ENCODE data around the gene RAD51B. TPM values are rescaled to one million over a fixed set of nuclear protein-coding genes. Genes with fewer than 3 reads are reported as not detected.

Gene RAD51B
- total and polyA plus RNA-seq, 2 of the 13 experiments (the other 11 are each of a cell fraction or from before 2014, with no cell fraction given), result 7.0 to 9.5 TPM

- TF ChIP-seq AHDC1 (CRISPR knock-in tag; IDR thresholded peaks at IDR 0.05; ENCODE audit: borderline replicate concordance) (no peak), MTA1 (CRISPR knock-in tag; IDR thresholded peaks at IDR 0.05; ENCODE audit: borderline replicate concordance) (no peak)
These were observed 921.4 kb downstream of the RAD51B start (continued) for GRCh38 chr14:68740788-68741476.

- H3K9me3 ChIP-seq (ENCODE audit: low read length), result peaks cover 5% of the 10 kb centered on the region; the same call in 1 of the 2 replicates
- POLR2A ChIA-PET, result interaction anchor here (1.3 kb wide), 1 partner anchor 22 kb away, joined by 3 read pairs; no protein-coding TSS in a partner anchor
- DNase-seq (ENCODE audit: low spot score), result no peak
- no peak overlapping the region for H3K4me2 ChIP-seq (ENCODE audit: low read depth, low read length)
- H3K79me2 ChIP-seq (ENCODE audit: insufficient read depth, low read length), result no peaks in the 10 kb centered on the region
- CTCF ChIA-PET (ENCODE audit: low intra/inter-chr PET ratio, low total read pairs), result no interaction called here
- TF ChIP-seq NCOA1 (CRISPR knock-in tag; IDR thresholded peaks at IDR 0.05) (no peak), BRF2 (CRISPR knock-in tag; IDR thresholded peaks at IDR 0.05) (no peak), ZNF781 (CRISPR knock-in tag; IDR thresholded peaks at IDR 0.05; ENCODE audit: borderline replicate concordance, not compliant biosample characterization) (no peak), ZNF792 (CRISPR knock-in tag; IDR thresholded peaks at IDR 0.05) (no peak), SKI (IDR thresholded peaks at IDR 0.05; ENCODE audit: partially characterized antibody) (no peak), ZNF275 (CRISPR knock-in tag; IDR thresholded peaks at IDR 0.05; ENCODE audit: borderline replicate concordance) (no peak), ZNF737 (CRISPR knock-in tag; IDR thresholded peaks at IDR 0.05; ENCODE audit: borderline replicate concordance) (no peak)
- H3K9ac ChIP-seq (ENCODE audit: insufficient read depth, low read depth, low read length), result no peak overlapping the region
- H3K27ac ChIP-seq (ENCODE audit: extremely low read length, insufficient read depth, low read length), result no peak overlapping the region
- FAIRE-seq, result no peak
- no TSS peak for BruUV-seq (replicated peaks)
- no peak overlapping the region for H3K4me3 ChIP-seq (replicated peaks in 1 of 3; ENCODE audit: insufficient read depth in 1 of 3, low read depth in 2 of 3, low read length in 3 of 3)
- intact Hi-C loops (cut with micrococcal nuclease; ENCODE audit: unreplicated experiment) (no loop called here), in situ Hi-C loops (cut with HindIII; ENCODE audit: extremely low pct_ligation_motif_present, low pct_unique_long_range_greater_than_20kb) (no loop called here)
- no peaks in the 10 kb centered on the region for H4K20me1 ChIP-seq (ENCODE audit: insufficient read depth, low read length)
- H3K4me1 ChIP-seq (ENCODE audit: insufficient read depth, low read length), result peaks cover 21% of the 10 kb centered on the region
- H2AFZ ChIP-seq (ENCODE audit: low read length), result no peak overlapping the region
- ATAC-seq, result no peak
- no peaks in the 10 kb centered on the region for H3K36me3 ChIP-seq (replicated peaks in 1 of 2; ENCODE audit: control insufficient read depth in 1 of 2, insufficient read depth in 2 of 2, low read length in 2 of 2)
- no peaks in the 10 kb centered on the region; a peak in 1 of 5 replicates for H3K27me3 ChIP-seq (ENCODE audit: control insufficient read depth in 1 of 2, insufficient read depth in 2 of 2, low read length in 2 of 2)
These were observed 921.9 kb downstream of the RAD51B start for GRCh38 chr14:68741477-68741791.

Data from HepG2 (cell line).